KMS-11 (cell line): ENCODE data around the gene ANAPC1.
"Not testable (repeated sequence)": the region's sequence is repeated elsewhere in the genome, so short reads cannot be mapped to it uniquely, and the experiment has no call there.

ENCODE experiments used
- H2AFZ ChIP-seq: fragments of 200-600 bp; sonication (generic); 2 replicates; pipeline ENCODE4 v1.6.1; 2016; ENCODE audit warnings: antibody characterized with exemption, mixed run types, low read depth
- H3K27ac ChIP-seq: fragments of 200-600 bp; sonication (generic); 2 replicates; pipeline ENCODE4 v1.6.1; 2016; ENCODE audit warnings: mild to moderate bottlenecking, mixed run types
- H3K27me3 ChIP-seq: fragments of 200-600 bp; sonication (generic); 2 replicates; pipeline ENCODE4 v1.6.1; 2017; ENCODE audit warnings: mild to moderate bottlenecking, low read depth, mixed run types, moderate library complexity; ENCODE audit not compliant: insufficient read depth
- H3K36me3 ChIP-seq: fragments of 200-600 bp; sonication (generic); 2 replicates; pipeline ENCODE4 v1.6.1; 2017; ENCODE audit warnings: mild to moderate bottlenecking, mixed run types; ENCODE audit not compliant: insufficient read depth
- H3K4me1 ChIP-seq: fragments of 200-600 bp; sonication (generic); 2 replicates; pipeline ENCODE4 v1.6.1; 2016; ENCODE audit warnings: mild to moderate bottlenecking, low read depth, mixed run types; ENCODE audit not compliant: poor library complexity, severe bottlenecking
- H3K4me2 ChIP-seq: fragments of 200-600 bp; sonication (generic); 2 replicates; pipeline ENCODE4 v1.7.0; 2016; ENCODE audit warnings: mild to moderate bottlenecking, mixed run types
- H3K4me3 ChIP-seq: fragments of 200-600 bp; sonication (generic); IDR thresholded peaks from 2 replicates; pipeline ENCODE4 v1.6.1; 2017; ENCODE audit warnings: low read depth, low read length, mixed read lengths; ENCODE audit not compliant: insufficient read depth
- H3K79me2 ChIP-seq: fragments of 200-600 bp; sonication (generic); 2 replicates; pipeline ENCODE4 v1.6.1; 2016; ENCODE audit warnings: low read depth, mixed run types; ENCODE audit not compliant: insufficient read depth
- H3K9ac ChIP-seq: fragments of 200-600 bp; sonication (generic); 2 replicates; pipeline ENCODE4 v1.6.1; 2016; ENCODE audit warnings: mild to moderate bottlenecking, mixed run types
- H4K20me1 ChIP-seq: fragments of 200-600 bp; sonication (generic); 2 replicates; pipeline ENCODE4 v1.6.1; 2016; ENCODE audit warnings: mild to moderate bottlenecking, mixed run types; ENCODE audit not compliant: insufficient read depth
- CTCF ChIP-seq: fragments of 200-600 bp; sonication (generic); conservative IDR thresholded peaks from 2 replicates; pipeline ENCODE4 v1.6.1; 2017; ENCODE audit warnings: low read depth, mild to moderate bottlenecking, antibody characterized with exemption, low read length, moderate library complexity, mixed read lengths

The ANAPC1 gene

DNA sequence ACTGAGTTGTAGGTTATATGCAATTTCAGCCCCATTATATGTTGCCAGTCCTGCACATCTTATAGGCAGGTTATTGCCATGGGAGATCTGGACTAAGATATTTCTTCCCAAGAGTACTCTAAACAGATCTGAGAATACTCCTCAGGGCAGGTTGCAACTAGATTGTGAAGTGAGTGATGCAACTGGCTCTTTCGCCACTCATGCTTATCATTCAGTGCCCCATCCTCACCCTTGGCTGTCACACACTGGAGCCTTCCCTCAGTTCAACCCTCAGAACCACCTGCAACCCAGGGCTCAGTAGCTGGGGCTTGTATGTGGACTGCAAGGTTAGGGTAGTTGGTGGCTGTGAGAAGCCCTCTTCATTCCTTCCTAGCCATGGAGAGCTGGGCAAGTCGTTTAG lies 28.6 kb upstream of the ANAPC1 start:
- no peak overlapping the region for H3K4me3 ChIP-seq
- H2AFZ ChIP-seq = no peak overlapping the region
- H3K27ac ChIP-seq = no peak overlapping the region
- H4K20me1 ChIP-seq = no peaks in the 10 kb centered on the region
- no peaks in the 10 kb centered on the region for H3K79me2 ChIP-seq
- no peak overlapping the region for H3K9ac ChIP-seq
- H3K4me2 ChIP-seq = no peak overlapping the region
- no peaks in the 10 kb centered on the region for H3K36me3 ChIP-seq
- no peaks in the 10 kb centered on the region for H3K27me3 ChIP-seq
- H3K4me1 ChIP-seq = no peaks in the 10 kb centered on the region
- TF ChIP-seq CTCF = no peak

DNA sequence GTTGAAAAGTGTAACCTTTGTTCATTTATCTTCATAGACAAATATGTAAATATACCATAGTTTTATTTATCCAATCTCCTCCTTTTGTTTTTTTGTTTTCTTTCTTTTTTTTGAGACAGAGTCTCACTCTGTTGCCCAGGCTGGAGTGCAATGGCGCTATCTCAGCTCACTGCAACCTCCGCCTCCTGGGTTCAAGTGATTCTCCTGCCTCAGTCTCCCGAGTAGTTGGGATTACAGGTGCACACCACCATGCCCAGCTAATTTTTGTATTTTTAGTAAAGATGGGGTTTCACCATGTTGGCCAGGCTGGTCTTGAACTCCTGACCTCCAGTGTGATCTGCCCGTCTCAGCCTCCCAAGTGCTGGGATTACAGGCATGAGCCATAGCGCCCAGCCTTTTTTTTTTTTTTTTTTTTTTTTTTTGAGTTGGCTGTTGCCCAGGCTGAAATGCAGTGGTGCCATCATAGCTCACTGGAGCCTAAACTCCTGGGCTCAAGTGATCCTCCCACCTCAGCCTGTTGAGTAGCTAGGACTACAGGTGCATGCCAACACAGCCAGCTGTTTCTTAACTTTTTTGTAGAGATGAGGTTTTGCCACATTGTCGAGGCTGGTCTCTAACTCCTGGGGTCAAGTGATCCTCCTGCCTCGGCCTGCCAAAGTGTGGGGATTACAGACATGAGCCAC lies 27.4 kb upstream of the ANAPC1 start:
- not testable (repeated sequence) for H3K27ac ChIP-seq, H3K4me1 ChIP-seq, H4K20me1 ChIP-seq

DNA sequence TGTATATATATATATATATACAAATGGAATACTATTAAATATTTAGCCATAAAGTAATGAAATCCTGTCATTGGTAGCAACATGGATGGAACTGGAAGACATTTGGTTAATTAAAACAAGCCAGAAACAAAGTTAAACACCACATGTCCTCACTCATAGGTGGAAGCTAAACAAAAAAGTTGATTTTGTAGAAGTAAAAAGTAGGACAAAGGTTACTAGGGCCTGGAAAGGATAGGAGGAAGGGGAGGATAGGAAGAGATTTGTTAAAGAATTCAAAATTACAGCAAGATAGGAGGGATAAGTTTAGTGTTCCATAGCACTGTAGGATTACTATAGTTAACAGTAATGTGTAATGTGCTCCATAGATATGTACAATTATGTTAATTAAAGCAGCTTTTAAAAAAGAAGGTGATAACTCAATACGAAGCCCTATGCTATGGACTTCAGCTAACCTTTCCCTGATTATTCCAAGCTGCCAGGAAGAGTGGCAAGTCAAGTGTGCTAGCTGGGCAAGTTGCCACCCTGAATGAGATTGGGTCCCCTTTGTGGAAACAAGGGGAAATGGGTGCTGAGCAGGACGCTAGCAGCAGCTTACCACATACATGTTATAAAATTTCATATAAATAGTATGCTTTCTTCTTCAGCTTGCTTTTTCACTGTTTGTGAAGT lies 26.8 kb upstream of the ANAPC1 start:
- TF ChIP-seq CTCF = no peak
- Histone ChIP-seq H3K4me1 (peaks cover 12% of the 10 kb centered on the region), H3K79me2 (no peaks in the 10 kb centered on the region)

More for the DNA sequence above, 27.4 kb upstream of the ANAPC1 start:
- H3K79me2 ChIP-seq, H3K9ac ChIP-seq, H3K4me2 ChIP-seq, H3K36me3 ChIP-seq, H3K4me3 ChIP-seq, H2AFZ ChIP-seq, H3K27me3 ChIP-seq: not testable (repeated sequence)

GRCh38 chr2:111909997-111910396 lies 26.0 kb upstream of the ANAPC1 start:
- not testable (repeated sequence) for H3K36me3 ChIP-seq, H3K79me2 ChIP-seq, H4K20me1 ChIP-seq, H3K27ac ChIP-seq, H3K4me3 ChIP-seq, H3K27me3 ChIP-seq, H3K4me2 ChIP-seq, H2AFZ ChIP-seq, H3K9ac ChIP-seq
- H3K4me1 ChIP-seq = peaks cover 17% of the 10 kb centered on the region

More for the DNA sequence above, 26.8 kb upstream of the ANAPC1 start:
- Histone ChIP-seq H3K36me3 (no peaks in the 10 kb centered on the region), H3K27ac (no peak overlapping the region), H3K4me2 (no peak overlapping the region), H3K4me3 (no peak overlapping the region), H3K9ac (no peak overlapping the region), H3K27me3 (no peaks in the 10 kb centered on the region), H4K20me1 (no peaks in the 10 kb centered on the region), H2AFZ (no peak overlapping the region)

GRCh38 chr2:111909079-111909478 lies 25.1 kb upstream of the ANAPC1 start:
- Histone ChIP-seq H3K9ac (no peak overlapping the region), H4K20me1 (no peaks in the 10 kb centered on the region), H3K79me2 (no peaks in the 10 kb centered on the region), H3K36me3 (no peaks in the 10 kb centered on the region), H3K27me3 (no peaks in the 10 kb centered on the region), H2AFZ (no peak overlapping the region), H3K4me1 (peaks cover 21% of the 10 kb centered on the region), H3K27ac (no peak overlapping the region), H3K4me2 (no peak overlapping the region), H3K4me3 (no peak overlapping the region)
- no peak for TF ChIP-seq CTCF
